IgD-negative memory B cell (primary cell): ENCODE data around the gene CITED4. TPM values are rescaled to one million over a fixed set of nuclear protein-coding genes. Genes with fewer than 3 reads are reported as not detected.
A peak's percentile ranks its signal among the peaks of the same experiment; 100 is the strongest.

ENCODE experiments used
- H3K27ac Mint-ChIP-seq, 3 donors: one replicate each; pipeline ENCODE4 v1.8.0; 2020 to 2022; ENCODE audit warnings: mild to moderate bottlenecking in 3 of 3, mixed read lengths in 3 of 3, moderate library complexity in 1 of 3
- H3K27me3 Mint-ChIP-seq: one replicate; pipeline ENCODE4 v1.8.0; 2021; ENCODE audit warnings: mixed read lengths
- H3K36me3 Mint-ChIP-seq: one replicate; pipeline ENCODE4 v1.8.0; 2020; ENCODE audit warnings: mild to moderate bottlenecking, mixed read lengths
- H3K4me1 Mint-ChIP-seq, 3 donors: one replicate each; pipeline ENCODE4 v1.8.0; 2020 to 2022; ENCODE audit warnings: mixed read lengths in 3 of 3, mild to moderate bottlenecking in 1 of 3
- H3K4me3 Mint-ChIP-seq, 4 donors: one replicate each; pipeline ENCODE4 v1.8.0; 2020 to 2022; ENCODE audit warnings: mild to moderate bottlenecking in 4 of 4, mixed read lengths in 4 of 4, moderate library complexity in 3 of 4
- H3K9me3 Mint-ChIP-seq, 3 donors: one replicate each; pipeline ENCODE4 v1.8.0; 2020 to 2021; ENCODE audit warnings: mixed read lengths in 3 of 3, mild to moderate bottlenecking in 1 of 3
- polyA plus RNA-seq: library from polyadenylated mRNA; unstranded; fragments of 300-500 nt; fragmentation: Illumina TruSeq; gene quantifications from one replicate; pipeline ENCODE4 v1.2.3, GENCODE V29; 2021

CITED4 gene
- polyA plus RNA-seq, 1 donor from 2014 or later, result 1.7 TPM

- H3K27ac Mint-ChIP-seq, result no peak overlapping the region
- peaks cover 3% of the 10 kb centered on the region for H3K36me3 Mint-ChIP-seq
- peaks cover 0 to 3% (median 0%) of the 10 kb centered on the region in 3 donors for H3K4me1 Mint-ChIP-seq
- no peak overlapping the region for H3K4me3 Mint-ChIP-seq
- peaks cover 0 to 5% (median 3%) of the 10 kb centered on the region in 3 donors for H3K9me3 Mint-ChIP-seq
- peaks cover 7% of the 10 kb centered on the region for H3K27me3 Mint-ChIP-seq
Measured at GRCh38 chr1:40876436-40876761, 14.2 kb upstream of the CITED4 start.

GRCh38 chr1:40873863-40874472 lies 11.8 kb upstream of the CITED4 start:
- peaks cover 3 to 12% (median 3%) of the 10 kb centered on the region in 3 donors for H3K9me3 Mint-ChIP-seq
- H3K27me3 Mint-ChIP-seq, result peaks cover 7% of the 10 kb centered on the region
- peaks cover 0 to 4% (median 0%) of the 10 kb centered on the region in 3 donors for H3K4me1 Mint-ChIP-seq
- peak overlapping the region in 1 of 3 donors; percentile 47 for H3K27ac Mint-ChIP-seq
- peaks cover 2% of the 10 kb centered on the region for H3K36me3 Mint-ChIP-seq
- H3K4me3 Mint-ChIP-seq, result no peak overlapping the region

GRCh38 chr1:40872276-40872675 lies 10.1 kb upstream of the CITED4 start:
- H3K27ac Mint-ChIP-seq, result no peak overlapping the region
- H3K9me3 Mint-ChIP-seq, result peaks cover 3 to 12% (median 3%) of the 10 kb centered on the region in 3 donors
- peaks cover 0 to 4% (median 0%) of the 10 kb centered on the region in 3 donors for H3K4me1 Mint-ChIP-seq
- peaks cover 7% of the 10 kb centered on the region for H3K27me3 Mint-ChIP-seq
- H3K4me3 Mint-ChIP-seq, result no peak overlapping the region
- H3K36me3 Mint-ChIP-seq, result peaks cover 2% of the 10 kb centered on the region

- Mint-ChIP-seq H3K36me3 (no peaks in the 10 kb centered on the region), H3K9me3 (peaks cover 0 to 7% (median 3%) of the 10 kb centered on the region in 3 donors), H3K4me3 (no peak overlapping the region), H3K4me1 (peaks cover 0 to 4% (median 0%) of the 10 kb centered on the region in 3 donors), H3K27me3 (peaks cover 7% of the 10 kb centered on the region), H3K27ac (peak overlapping the region in 1 of 3 donors; percentile 27)
Measured at GRCh38 chr1:40870135-40870728, 8.1 kb upstream of the CITED4 start.

- peaks cover 0 to 1% (median 0%) of the 10 kb centered on the region in 3 donors for H3K4me1 Mint-ChIP-seq
- H3K36me3 Mint-ChIP-seq, result no peaks in the 10 kb centered on the region
- no peak overlapping the region for H3K27ac Mint-ChIP-seq
- peaks cover 4% of the 10 kb centered on the region for H3K27me3 Mint-ChIP-seq
- H3K9me3 Mint-ChIP-seq, result peaks cover 0 to 7% (median 3%) of the 10 kb centered on the region in 3 donors
- no peak overlapping the region for H3K4me3 Mint-ChIP-seq
Measured at GRCh38 chr1:40868051-40868723, 6.0 kb upstream of the CITED4 start.

- Mint-ChIP-seq H3K4me1 (peaks cover 3 to 10% (median 9%) of the 10 kb centered on the region in 3 donors), H3K27ac (peak overlapping the region in 1 of 3 donors; percentile 71), H3K36me3 (no peaks in the 10 kb centered on the region), H3K4me3 (peak overlapping the region; percentile 79 to 96 (median 93)), H3K9me3 (peaks cover 0 to 3% (median 0%) of the 10 kb centered on the region in 3 donors), H3K27me3 (peaks cover 16% of the 10 kb centered on the region)
Measured at GRCh38 chr1:40861224-40862003, 749 bp downstream of the CITED4 start.

GRCh38 chr1:40860706-40861223 lies 1.4 kb downstream of the CITED4 start:
- peaks cover 3 to 10% (median 9%) of the 10 kb centered on the region in 3 donors for H3K4me1 Mint-ChIP-seq
- peak overlapping the region in 1 of 3 donors; percentile 71 for H3K27ac Mint-ChIP-seq
- H3K4me3 Mint-ChIP-seq, result peak overlapping the region; percentile 79 to 96 (median 93)
- H3K27me3 Mint-ChIP-seq, result peaks cover 16% of the 10 kb centered on the region
- H3K9me3 Mint-ChIP-seq, result peaks cover 0 to 3% (median 0%) of the 10 kb centered on the region in 3 donors
- no peaks in the 10 kb centered on the region for H3K36me3 Mint-ChIP-seq

GRCh38 chr1:40858856-40859416 lies 3.2 kb downstream of the CITED4 start:
- peaks cover 16% of the 10 kb centered on the region for H3K27me3 Mint-ChIP-seq
- H3K36me3 Mint-ChIP-seq, result no peaks in the 10 kb centered on the region
- peaks cover 0 to 3% (median 0%) of the 10 kb centered on the region in 3 donors for H3K9me3 Mint-ChIP-seq
- H3K4me1 Mint-ChIP-seq, result peaks cover 3 to 10% (median 9%) of the 10 kb centered on the region in 3 donors
- H3K4me3 Mint-ChIP-seq, result peak overlapping the region in 1 of 4 donors; percentile 64
- no peak overlapping the region for H3K27ac Mint-ChIP-seq

GRCh38 chr1:40857737-40858136 lies 4.4 kb downstream of the CITED4 start:
- Mint-ChIP-seq H3K9me3 (peaks cover 0 to 3% (median 0%) of the 10 kb centered on the region in 3 donors), H3K4me1 (peaks cover 3 to 10% (median 6%) of the 10 kb centered on the region in 3 donors), H3K27ac (no peak overlapping the region), H3K27me3 (peaks cover 16% of the 10 kb centered on the region), H3K36me3 (no peaks in the 10 kb centered on the region), H3K4me3 (peak overlapping the region in 1 of 4 donors; percentile 49)

GRCh38 chr1:40856656-40857302 lies 5.4 kb downstream of the CITED4 start:
- Mint-ChIP-seq H3K36me3 (no peaks in the 10 kb centered on the region), H3K27ac (peak overlapping the region in 1 of 3 donors; percentile 59), H3K27me3 (peaks cover 16% of the 10 kb centered on the region), H3K9me3 (peaks cover 0 to 3% (median 0%) of the 10 kb centered on the region in 3 donors), H3K4me3 (peak overlapping the region in 1 of 4 donors; percentile 27), H3K4me1 (peaks cover 3 to 4% (median 4%) of the 10 kb centered on the region in 3 donors)

- Mint-ChIP-seq H3K27ac (peak overlapping the region in 1 of 3 donors; percentile 59), H3K4me3 (no peak overlapping the region), H3K4me1 (peaks cover 3 to 4% (median 4%) of the 10 kb centered on the region in 3 donors), H3K27me3 (peaks cover 16% of the 10 kb centered on the region), H3K9me3 (peaks cover 0 to 3% (median 0%) of the 10 kb centered on the region in 3 donors), H3K36me3 (no peaks in the 10 kb centered on the region)
Measured at GRCh38 chr1:40856116-40856515, 6.0 kb downstream of the CITED4 start.

- H3K27me3 Mint-ChIP-seq, result peaks cover 11% of the 10 kb centered on the region
- no peaks in the 10 kb centered on the region for H3K9me3 Mint-ChIP-seq
- no peaks in the 10 kb centered on the region for H3K36me3 Mint-ChIP-seq
- H3K27ac Mint-ChIP-seq, result no peak overlapping the region
- H3K4me3 Mint-ChIP-seq, result no peak overlapping the region
- no peaks in the 10 kb centered on the region for H3K4me1 Mint-ChIP-seq
Measured at GRCh38 chr1:40855513-40855912, 6.7 kb downstream of the CITED4 start.

GRCh38 chr1:40853885-40854170 lies 8.3 kb downstream of the CITED4 start:
- Mint-ChIP-seq H3K4me1 (peaks cover 2 to 5% (median 5%) of the 10 kb centered on the region in 3 donors), H3K36me3 (peaks cover under 1% of the 10 kb centered on the region), H3K27me3 (peaks cover 1% of the 10 kb centered on the region), H3K9me3 (no peaks in the 10 kb centered on the region), H3K27ac (no peak overlapping the region), H3K4me3 (no peak overlapping the region)
